Muscle of leg (tissue), 11 donors: Measurements from ENCODE around the gene NAGS. TPM values are rescaled to one million over a fixed set of nuclear protein-coding genes. Genes with fewer than 3 reads are reported as not detected.
A peak's percentile ranks its signal among the peaks of the same experiment; 100 is the strongest.

Experiments used
- DNase-seq: peaks from one replicate; pipeline ENCODE4 v3.0.0; 2013
- H3K27ac ChIP-seq: one replicate; pipeline ENCODE4 v1.5.1; 2013; ENCODE audit warnings: mild to moderate bottlenecking, low read length, control low read depth
- H3K27me3 ChIP-seq: one replicate; pipeline ENCODE4 v1.6.1; 2013; ENCODE audit warnings: low read length; ENCODE audit not compliant: control insufficient read depth, insufficient read depth
- H3K36me3 ChIP-seq: one replicate; pipeline ENCODE4 v1.6.1; 2013; ENCODE audit warnings: low read length; ENCODE audit not compliant: control insufficient read depth, insufficient read depth
- H3K4me1 ChIP-seq: one replicate; pipeline ENCODE4 v1.6.1; 2013; ENCODE audit warnings: low read length; ENCODE audit not compliant: control insufficient read depth, insufficient read depth
- H3K4me3 ChIP-seq: one replicate; pipeline ENCODE4 v1.5.1; 2013; ENCODE audit warnings: low read length, control low read depth
- H3K9me3 ChIP-seq: replicated peaks from 2 replicates; pipeline ENCODE4 v1.6.1; 2013; ENCODE audit warnings: low read depth, low read length; ENCODE audit not compliant: control insufficient read depth
- WGBS: methylation state at CpG from one replicate; pipeline ENCODE4 v1.1.5; 2013; ENCODE audit warnings: missing lambda C conversion rate; ENCODE audit not compliant: insufficient coverage; 5-methylcytosine and 5-hydroxymethylcytosine counted together
- polyA plus RNA-seq, 8 donors: library from polyadenylated mRNA; unstranded; fragments of 120-200 nt; gene quantifications; one replicate each; pipeline versions ENCODE4 v1.2.1 to v1.2.3, GENCODE V29; 2013; ENCODE audit warnings: inconsistent platforms in 1 of 8, low replicate concordance in 1 of 8; ENCODE audit not compliant: insufficient read length in 8 of 8, insufficient read depth in 1 of 8
- total RNA-seq: library from RNA; stranded (reverse); fragments of 120-200 nt; gene quantifications from one replicate; pipeline ENCODE4 v1.2.4, GENCODE V29; 2013

Gene NAGS
- total and polyA plus RNA-seq, 9 donors, result 0.38 to 2.3 (median 0.58) TPM

- no peak for DNase-seq
- 77% methylated on average over 3 of the region's 3 CpGs for WGBS
- H3K36me3 ChIP-seq, result no peaks in the 10 kb centered on the region
- H3K4me3 ChIP-seq, result no peak overlapping the region
- no peaks in the 10 kb centered on the region for H3K9me3 ChIP-seq
- peaks cover 8% of the 10 kb centered on the region for H3K4me1 ChIP-seq
- H3K27me3 ChIP-seq, result peaks cover 61% of the 10 kb centered on the region
- H3K27ac ChIP-seq, result no peak overlapping the region
These were observed 5.9 kb upstream of the NAGS start for GRCh38 chr17:43998552-43998951.

- Histone ChIP-seq H3K4me1 (peaks cover 8% of the 10 kb centered on the region), H3K9me3 (no peaks in the 10 kb centered on the region), H3K27me3 (peaks cover 62% of the 10 kb centered on the region), H3K36me3 (no peaks in the 10 kb centered on the region), H3K4me3 (no peak overlapping the region), H3K27ac (no peak overlapping the region)
- WGBS, result 63% methylated on average over 4 of the region's 4 CpGs
- DNase-seq, result no peak
These were observed 5.4 kb upstream of the NAGS start for GRCh38 chr17:43999024-43999423.

- WGBS, result 72% methylated on average over 8 of the region's 12 CpGs
- H3K27me3 ChIP-seq, result peaks cover 62% of the 10 kb centered on the region
- H3K4me3 ChIP-seq, result no peak overlapping the region
- no peaks in the 10 kb centered on the region for H3K9me3 ChIP-seq
- H3K36me3 ChIP-seq, result no peaks in the 10 kb centered on the region
- DNase-seq, result no peak
- H3K4me1 ChIP-seq, result peaks cover 10% of the 10 kb centered on the region
- H3K27ac ChIP-seq, result no peak overlapping the region
These were observed 4.1 kb upstream of the NAGS start for GRCh38 chr17:44000141-44000860.

GRCh38 chr17:44000871-44001460, 3.5 kb upstream of the NAGS start:
- DNase-seq, result no peak
- Histone ChIP-seq H3K4me1 (peaks cover 16% of the 10 kb centered on the region), H3K4me3 (no peak overlapping the region), H3K27ac (no peak overlapping the region), H3K9me3 (no peaks in the 10 kb centered on the region), H3K36me3 (no peaks in the 10 kb centered on the region), H3K27me3 (peaks cover 62% of the 10 kb centered on the region)
- 90% methylated on average over 2 of the region's 6 CpGs for WGBS

GRCh38 chr17:44001461-44001920, 2.9 kb upstream of the NAGS start:
- no peaks in the 10 kb centered on the region for H3K36me3 ChIP-seq
- H3K4me3 ChIP-seq, result no peak overlapping the region
- H3K9me3 ChIP-seq, result no peaks in the 10 kb centered on the region
- H3K27me3 ChIP-seq, result peaks cover 62% of the 10 kb centered on the region
- no peak for DNase-seq
- peaks cover 22% of the 10 kb centered on the region for H3K4me1 ChIP-seq
- H3K27ac ChIP-seq, result no peak overlapping the region
- WGBS, result no CpG with 5 or more reads among the region's 2 CpGs

- Histone ChIP-seq H3K27ac (no peak overlapping the region), H3K4me1 (peaks cover 28% of the 10 kb centered on the region), H3K4me3 (no peak overlapping the region), H3K36me3 (no peaks in the 10 kb centered on the region), H3K27me3 (peaks cover 69% of the 10 kb centered on the region), H3K9me3 (no peaks in the 10 kb centered on the region)
- no peak for DNase-seq
- WGBS, result 55% methylated on average over 6 of the region's 9 CpGs
These were observed 2.1 kb upstream of the NAGS start for GRCh38 chr17:44002141-44002848.

GRCh38 chr17:44004761-44005526, 522 bp downstream of the NAGS start:
- Histone ChIP-seq H3K36me3 (peaks cover 7% of the 10 kb centered on the region), H3K27ac (no peak overlapping the region), H3K4me1 (peaks cover 39% of the 10 kb centered on the region), H3K4me3 (no peak overlapping the region), H3K27me3 (peaks cover 80% of the 10 kb centered on the region), H3K9me3 (no peaks in the 10 kb centered on the region)
- 2% methylated on average over 71 of the region's 71 CpGs for WGBS
- DNase-seq, result no peak

GRCh38 chr17:44005527-44006271, 1.3 kb downstream of the NAGS start:
- H3K4me3 ChIP-seq, result peak overlapping the region; percentile 70
- DNase-seq, result no peak
- peaks cover 8% of the 10 kb centered on the region for H3K36me3 ChIP-seq
- no peaks in the 10 kb centered on the region for H3K9me3 ChIP-seq
- 3% methylated on average over 43 of the region's 59 CpGs for WGBS
- H3K4me1 ChIP-seq, result peaks cover 39% of the 10 kb centered on the region
- H3K27ac ChIP-seq, result no peak overlapping the region
- peaks cover 78% of the 10 kb centered on the region for H3K27me3 ChIP-seq

GRCh38 chr17:44006272-44006597, 1.8 kb downstream of the NAGS start:
- no peaks in the 10 kb centered on the region for H3K9me3 ChIP-seq
- peak; percentile 25 for DNase-seq
- H3K27ac ChIP-seq, result no peak overlapping the region
- under 1% methylated on average over 20 of the region's 21 CpGs for WGBS
- H3K36me3 ChIP-seq, result peaks cover 13% of the 10 kb centered on the region
- peaks cover 39% of the 10 kb centered on the region for H3K4me1 ChIP-seq
- peaks cover 73% of the 10 kb centered on the region for H3K27me3 ChIP-seq
- peak overlapping the region; percentile 70 for H3K4me3 ChIP-seq
